WTC11 (cell line): Measurements from ENCODE around the gene RUFY2. TPM values are rescaled to one million over a fixed set of nuclear protein-coding genes. Genes with fewer than 3 reads are reported as not detected.

Source experiments
- ATAC-seq: fragments of 200-7000 bp; cut with Tn5 transposase; 2 replicates; pipeline ENCODE4 v1.10.0; 2021; ENCODE audit warnings: mild to moderate bottlenecking, moderate library complexity
- CTCF ChIA-PET: fragments of 300-600 bp; sonication (Branson Sonifier 250); formaldehyde crosslinking; loops from one replicate; lab custom pipeline; 2021; ENCODE audit warnings: antibody characterized with exemption; lab: Charles Lee
- POLR2A ChIA-PET: fragments of 350-600 bp; sonication (Branson Sonifier 250); formaldehyde crosslinking; loops from one replicate; lab custom pipeline; 2021; ENCODE audit warnings: antibody characterized with exemption; lab: Charles Lee
- DNase-seq: peaks from one replicate; pipeline ENCODE4 v3.0.0; 2021; ENCODE audit warnings: low spot score
- H3K27ac Mint-ChIP-seq: 2 replicates; pipeline ENCODE4 v1.8.0; 2021; ENCODE audit warnings: mixed read lengths
- H3K27me3 Mint-ChIP-seq: 2 replicates; pipeline ENCODE4 v1.8.0; 2021; ENCODE audit warnings: low read depth, mild to moderate bottlenecking, moderate library complexity, mixed read lengths
- H3K36me3 Mint-ChIP-seq: 2 replicates; pipeline ENCODE4 v1.8.0; 2021; ENCODE audit warnings: mixed read lengths
- H3K4me1 Mint-ChIP-seq: 2 replicates; pipeline ENCODE4 v1.8.0; 2022; ENCODE audit warnings: mixed read lengths
- H3K4me3 Mint-ChIP-seq: 2 replicates; pipeline ENCODE4 v1.8.0; 2021; ENCODE audit warnings: mild to moderate bottlenecking, moderate library complexity, mixed read lengths
- H3K9me3 Mint-ChIP-seq: 2 replicates; pipeline ENCODE4 v1.8.0; 2021; ENCODE audit warnings: mixed read lengths
- CREB1 ChIP-seq: sonication (generic); formaldehyde crosslinking; IDR thresholded peaks from 2 replicates; pipeline ENCODE4 v1.8.0; 2023; ENCODE audit warnings: mild to moderate bottlenecking, missing genetic modification reagents
- CREM ChIP-seq: sonication (generic); formaldehyde crosslinking; IDR thresholded peaks from 2 replicates; pipeline ENCODE4 v1.8.1; 2022; ENCODE audit warnings: mild to moderate bottlenecking, missing genetic modification reagents, moderate library complexity
- EMX1 ChIP-seq: fragments of 250-450 bp; sonication (Bioruptor Pico); IDR thresholded peaks from 2 replicates; pipeline ENCODE4 v1.8.0; 2021; ENCODE audit warnings: mild to moderate bottlenecking
- FOXP4 ChIP-seq: sonication (generic); formaldehyde crosslinking; IDR thresholded peaks from 2 replicates; pipeline ENCODE4 v1.8.0; 2022; ENCODE audit warnings: mild to moderate bottlenecking, missing genetic modification reagents
- GABPB1 ChIP-seq: sonication (generic); formaldehyde crosslinking; IDR thresholded peaks from 2 replicates; pipeline ENCODE4 v1.8.1; 2023; ENCODE audit warnings: mild to moderate bottlenecking, missing genetic modification reagents
- GTF2I ChIP-seq: fragments of 250-450 bp; sonication (Bioruptor Pico); conservative IDR thresholded peaks from 2 replicates; pipeline ENCODE4 v1.4.0; 2021; ENCODE audit warnings: mild to moderate bottlenecking
- HMGA2 ChIP-seq: fragments of 250-450 bp; sonication (Bioruptor Pico); IDR thresholded peaks from 2 replicates; pipeline ENCODE4 v1.4.0; 2021; ENCODE audit warnings: mild to moderate bottlenecking, moderate library complexity
- IRF1 ChIP-seq: sonication (generic); formaldehyde crosslinking; IDR thresholded peaks from 2 replicates; pipeline ENCODE4 v1.8.0; 2023; ENCODE audit warnings: missing genetic modification reagents
- IRF2 ChIP-seq: sonication (generic); formaldehyde crosslinking; IDR thresholded peaks from 2 replicates; pipeline ENCODE4 v1.8.0; 2022; ENCODE audit warnings: low read depth, missing genetic modification reagents, borderline replicate concordance
- JUN ChIP-seq: sonication (generic); formaldehyde crosslinking; IDR thresholded peaks from 2 replicates; pipeline ENCODE4 v1.8.0; 2023; ENCODE audit warnings: mild to moderate bottlenecking, missing genetic modification reagents
- NR1H2 ChIP-seq: sonication (generic); formaldehyde crosslinking; IDR thresholded peaks from 2 replicates; pipeline ENCODE4 v1.9.0; 2021; ENCODE audit warnings: mild to moderate bottlenecking, moderate library complexity, missing genetic modification reagents
- PREB ChIP-seq: sonication (generic); formaldehyde crosslinking; IDR thresholded peaks from 2 replicates; pipeline ENCODE4 v1.8.1; 2022; ENCODE audit warnings: mild to moderate bottlenecking, missing genetic modification reagents, moderate library complexity, borderline replicate concordance
- TEAD4 ChIP-seq: sonication (generic); formaldehyde crosslinking; IDR thresholded peaks from 2 replicates; pipeline ENCODE4 v1.8.0; 2022; ENCODE audit warnings: mild to moderate bottlenecking, missing genetic modification reagents
- USF2 ChIP-seq: sonication (generic); formaldehyde crosslinking; IDR thresholded peaks from 2 replicates; pipeline ENCODE4 v1.8.1; 2023; ENCODE audit warnings: mild to moderate bottlenecking, missing genetic modification reagents, moderate library complexity
- ZNF232 ChIP-seq: sonication (generic); formaldehyde crosslinking; IDR thresholded peaks from 2 replicates; pipeline ENCODE4 v1.8.0; 2022; ENCODE audit warnings: mild to moderate bottlenecking, missing genetic modification reagents
- ZNF281 ChIP-seq: sonication (generic); formaldehyde crosslinking; IDR thresholded peaks from 2 replicates; pipeline ENCODE4 v1.8.0; 2023; ENCODE audit warnings: mild to moderate bottlenecking, missing genetic modification reagents
- ZNF317 ChIP-seq: sonication (generic); formaldehyde crosslinking; IDR thresholded peaks from 2 replicates; pipeline ENCODE4 v1.8.1; 2023; ENCODE audit warnings: low read depth, mild to moderate bottlenecking, moderate library complexity, missing genetic modification reagents, borderline replicate concordance
- ZNF423 ChIP-seq: fragments of 250-450 bp; sonication (Bioruptor Pico); IDR thresholded peaks from 2 replicates; pipeline ENCODE4 v2.1.2; 2022; ENCODE audit warnings: mild to moderate bottlenecking, moderate library complexity
- ZNF425 ChIP-seq: fragments of 250-450 bp; sonication (Bioruptor Pico); conservative IDR thresholded peaks from 2 replicates; pipeline ENCODE4 v1.9.0; 2021; ENCODE audit warnings: mild to moderate bottlenecking
- total RNA-seq: library from RNA; stranded (reverse); gene quantifications from 3 replicates; pipeline ENCODE4 v1.2.3, GENCODE V29; 2021

Gene RUFY2
- total RNA-seq, 1 experiment from 2014 or later = 10.3 TPM

- H3K4me3 Mint-ChIP-seq = no peak overlapping the region
- DNase-seq (no peak), ATAC-seq (no peak)
- no peaks in the 10 kb centered on the region for H3K27me3 Mint-ChIP-seq
- H3K27ac Mint-ChIP-seq = no peak overlapping the region
- H3K4me1 Mint-ChIP-seq = no peaks in the 10 kb centered on the region
- TF ChIP-seq ZNF423 (no peak), GABPB1 (CRISPR knock-in tag) (no peak), GTF2I (no peak), IRF1 (CRISPR knock-in tag) (no peak), ZNF232 (CRISPR knock-in tag) (no peak), CREB1 (CRISPR knock-in tag) (no peak), NR1H2 (CRISPR knock-in tag) (no peak), IRF2 (no peak), PREB (CRISPR knock-in tag) (no peak), ZNF425 (CRISPR knock-in tag) (no peak), JUN (CRISPR knock-in tag) (no peak), EMX1 (CRISPR knock-in tag) (no peak), ZNF317 (CRISPR knock-in tag) (no peak), USF2 (no peak), FOXP4 (CRISPR knock-in tag) (no peak)
- H3K9me3 Mint-ChIP-seq = peaks cover 10% of the 10 kb centered on the region
- CTCF ChIA-PET = no interaction called here
- H3K36me3 Mint-ChIP-seq = peaks cover 18% of the 10 kb centered on the region
- POLR2A ChIA-PET = no interaction called here
These were observed 40.0 kb downstream of the RUFY2 start for GRCh38 chr10:68367121-68367520.

GRCh38 chr10:68366600-68366999 is 40.5 kb downstream of the RUFY2 start:
- H3K36me3 Mint-ChIP-seq = peaks cover 13% of the 10 kb centered on the region
- ChIA-PET POLR2A (no interaction called here), CTCF (no interaction called here)
- H3K27me3 Mint-ChIP-seq = no peaks in the 10 kb centered on the region
- H3K4me3 Mint-ChIP-seq = no peak overlapping the region
- peak; percentile 91 for TF ChIP-seq HMGA2 (CRISPR knock-in tag)
- TF ChIP-seq TEAD4 = no peak
- TF ChIP-seq JUN (CRISPR knock-in tag) = no peak
- H3K4me1 Mint-ChIP-seq = no peaks in the 10 kb centered on the region
- no peak for DNase-seq
- peaks cover 8% of the 10 kb centered on the region for H3K9me3 Mint-ChIP-seq
- H3K27ac Mint-ChIP-seq = no peak overlapping the region
- ATAC-seq = no peak

- H3K4me1 Mint-ChIP-seq = no peaks in the 10 kb centered on the region
- POLR2A ChIA-PET = no interaction called here
- H3K9me3 Mint-ChIP-seq = peaks cover 3% of the 10 kb centered on the region; the same call in 1 of the 2 replicates
- ATAC-seq (no peak), DNase-seq (no peak)
- H3K4me3 Mint-ChIP-seq = no peak overlapping the region
- no peaks in the 10 kb centered on the region for H3K27me3 Mint-ChIP-seq
- H3K27ac Mint-ChIP-seq = no peak overlapping the region
- CTCF ChIA-PET = interaction anchor here (0.7 to 1.0 kb wide), 2 partner anchors 17 to 40 kb away, joined by 3 to 7 read pairs; no protein-coding TSS in a partner anchor
- H3K36me3 Mint-ChIP-seq = peaks cover 6% of the 10 kb centered on the region
- TF ChIP-seq CREM (CRISPR knock-in tag) = no peak
- no peak for TF ChIP-seq ZNF281 (CRISPR knock-in tag)
These were observed 41.5 kb downstream of the RUFY2 start for GRCh38 chr10:68365611-68366010.
